GM12878 (cell line): ENCODE measurements around the gene TDRD12. TPM values are rescaled to one million over a fixed set of nuclear protein-coding genes. Genes with fewer than 3 reads are reported as not detected.

Experiments
- ATAC-seq: fragments of 200-7000 bp; cut with Tn5 transposase; 3 replicates; pipeline ENCODE4 v1.9.1; 2020; ENCODE audit warnings: mild to moderate bottlenecking, moderate library complexity
- BruUV-seq: library from RNA; stranded (reverse); fragments of 400-500 nt; replicated peaks from 2 replicates; lab custom pipeline; 2021; lab: Mats Ljungman, UMichigan
- CTCF ChIA-PET: fragments of 300-600 bp; sonication (Branson Sonifier 250); formaldehyde crosslinking; extraction: SDS; loops from one replicate; lab custom pipeline; 2021; ENCODE audit warnings: inconsistent platforms; lab: Yijun Ruan, JAX
- POLR2A ChIA-PET: fragments of 350-600 bp; formaldehyde crosslinking; extraction: SDS; loops from one replicate; lab custom pipeline; 2021; ENCODE audit warnings: inconsistent platforms; lab: Charles Lee
- RAD21 ChIA-PET: fragments of 300-600 bp; sonication (Branson Sonifier 250); formaldehyde crosslinking; loops from one replicate; lab custom pipeline; 2023; ENCODE audit warnings: antibody characterized with exemption; ENCODE audit not compliant: unreplicated experiment; lab: Charles Lee
- SMC1A ChIA-PET: fragments of 300-600 bp; sonication (Branson Sonifier 250); formaldehyde crosslinking; loops from one replicate; lab custom pipeline; 2023; ENCODE audit not compliant: unreplicated experiment, uncharacterized antibody; lab: Charles Lee
- DNase-seq: peaks from one replicate; pipeline ENCODE4 v3.0.0-alpha.2; 2011; ENCODE audit warnings: low read depth, low spot score
- FAIRE-seq: peaks from 3 replicates; lab custom pipeline; 2011; peaks lifted over from hg19 to GRCh38; lab: Jason Lieb, UNC
- H2AFZ ChIP-seq: 2 replicates; pipeline ENCODE4 v1.6.0; 2011; ENCODE audit warnings: low read depth, low read length, control low read depth; ENCODE audit not compliant: control insufficient read depth
- H3K27ac ChIP-seq: 2 replicates; pipeline ENCODE4 v1.5.1; 2011; ENCODE audit warnings: control low read depth; ENCODE audit not compliant: control insufficient read depth, insufficient read depth
- H3K27me3 ChIP-seq, 2 experiments: replicated peaks in 1 of 2; 2 replicates each; pipeline versions ENCODE4 v1.6.0 to v1.6.1; 2011; ENCODE audit warnings: low read length in 1 of 2; ENCODE audit not compliant: control insufficient read depth in 2 of 2, insufficient read depth in 2 of 2
- H3K36me3 ChIP-seq, 2 experiments: 2 replicates each; pipeline ENCODE4 v1.5.1; 2011; ENCODE audit warnings: low read length in 1 of 2; ENCODE audit not compliant: control insufficient read depth in 2 of 2, insufficient read depth in 2 of 2
- H3K4me1 ChIP-seq: 2 replicates; pipeline ENCODE4 v1.6.1; 2011; ENCODE audit warnings: mild to moderate bottlenecking, low read length, moderate library complexity, mixed read lengths; ENCODE audit not compliant: control insufficient read depth, insufficient read depth
- H3K4me2 ChIP-seq: 2 replicates; pipeline ENCODE4 v1.6.0; 2011; ENCODE audit warnings: control low read depth; ENCODE audit not compliant: control insufficient read depth, insufficient read depth
- H3K4me3 ChIP-seq: fragments of 200-600 bp; sonication (generic); 2 replicates; pipeline ENCODE4 v1.5.1; 2016
- H3K79me2 ChIP-seq: 2 replicates; pipeline ENCODE4 v1.6.0; 2011; ENCODE audit warnings: low read length; ENCODE audit not compliant: control insufficient read depth, insufficient read depth
- H3K9ac ChIP-seq: 2 replicates; pipeline ENCODE4 v1.8.0; 2011; ENCODE audit warnings: low read length, control low read depth, mixed read lengths; ENCODE audit not compliant: control insufficient read depth, insufficient read depth
- H3K9me3 ChIP-seq: replicated peaks from 3 replicates; pipeline ENCODE4 v1.5.1; 2011; ENCODE audit warnings: mild to moderate bottlenecking, low read length; ENCODE audit not compliant: control insufficient read depth, insufficient read depth
- H4K20me1 ChIP-seq: 2 replicates; pipeline ENCODE4 v1.6.0; 2011; ENCODE audit not compliant: control insufficient read depth, insufficient read depth
- BACH1 ChIP-seq: fragments of 450-650 bp; IDR thresholded peaks from 2 replicates; pipeline ENCODE4 v1.6.1; 2017; ENCODE audit warnings: mild to moderate bottlenecking, borderline replicate concordance
- CEBPB ChIP-seq, 2 experiments: fragments of 150-350 bp in 1 of 2; IDR thresholded peaks; 2 replicates each; pipeline ENCODE4 v1.6.1; 2012 to 2014; ENCODE audit warnings: low read depth in 2 of 2, low read length in 2 of 2, borderline replicate concordance in 1 of 2, inconsistent platforms in 1 of 2
- CHD2 ChIP-seq: IDR thresholded peaks from 2 replicates; pipeline ENCODE4 v1.6.1; 2011; ENCODE audit warnings: low read depth, low read length, improper control_type of control experiment, borderline replicate concordance
- GABPA ChIP-seq: IDR thresholded peaks from 2 replicates; pipeline ENCODE4 v1.6.1; 2014; ENCODE audit warnings: antibody characterized with exemption, low read depth, mild to moderate bottlenecking, inconsistent platforms
- MTA3 ChIP-seq: IDR thresholded peaks from 2 replicates; pipeline ENCODE4 v1.6.1; 2012; ENCODE audit warnings: low read length, inconsistent platforms, borderline replicate concordance
- MYB ChIP-seq: fragments of 150-350 bp; IDR thresholded peaks from 2 replicates; pipeline ENCODE4 v1.6.1; 2014; ENCODE audit warnings: mild to moderate bottlenecking, low read depth, low read length, borderline replicate concordance
- ZNF687 ChIP-seq: fragments of 450-650 bp; IDR thresholded peaks from 2 replicates; pipeline ENCODE4 v1.6.1; 2017; ENCODE audit warnings: mild to moderate bottlenecking, moderate library complexity
- WGBS: methylation state at CpG from one replicate; pipeline ENCODE4 v1.1.6; 2016; ENCODE audit warnings: low lambda C conversion rate; ENCODE audit not compliant: insufficient replicate concordance, insufficient coverage; ENCODE audit errors: missing lambda C conversion rate; 5-methylcytosine and 5-hydroxymethylcytosine counted together
- in situ Hi-C: fragments of 300-500 bp; cut with MboI; formaldehyde crosslinking; loops from 9 replicates; pipeline ENCODE4 v1.14.3; 2018; ENCODE audit warnings: mixed read lengths
- intact Hi-C: fragments of 100-400 bp; cut with micrococcal nuclease; formaldehyde crosslinking; loops from one replicate; pipeline ENCODE4 v1.14.2; 2022; ENCODE audit not compliant: unreplicated experiment
- polyA plus RNA-seq, 11 experiments: library from polyadenylated mRNA; depleted of rRNA in 4 of 11; unstranded in 6 of 11; stranded (reverse) in 5 of 11; fragments of >200 nt; fragmentation: Nextera tagmentation in 4 of 11; fragmentation: Illumina TruSeq in 1 of 11; extraction: Ambion mirVana in 4 of 11; extraction: Trizol in 1 of 11; gene quantifications; 1 replicate in 1 of 11; 2 replicates in 10 of 11; pipeline versions ENCODE4 v1.2.1 to v1.2.3, GENCODE V29; 2011 to 2016; ENCODE audit warnings: inconsistent platforms in 2 of 11, missing spikeins in 2 of 11, low read depth in 1 of 11
- total RNA-seq, 4 experiments: library from RNA; depleted of rRNA in 3 of 4; stranded (reverse); fragments of >200 nt in 3 of 4; fragmentation: Illumina TruSeq in 1 of 4; extraction: Trizol in 1 of 4; gene quantifications; 2 replicates each; pipeline versions ENCODE4 v1.2.1 to v1.2.3, GENCODE V29; 2013 to 2021
- TF ChIP-seq, protein P1 (sequence below): IDR thresholded peaks from 2 replicates; pipeline ENCODE4 v1.6.1; 2011; ENCODE audit warnings: low read depth, low read length, improper control_type of control experiment, borderline replicate concordance
- TF ChIP-seq, protein P2 (sequence below): fragments of 450-650 bp; conservative IDR thresholded peaks from 2 replicates; pipeline ENCODE4 v1.6.1; 2017; ENCODE audit warnings: mild to moderate bottlenecking, moderate library complexity

The TDRD12 gene
- total and polyA plus RNA-seq, 10 of the 15 experiments (the other 5 are each of a cell fraction or from before 2014, with no cell fraction given): 0.08 to 0.15 TPM; not detected in 8

DNA sequence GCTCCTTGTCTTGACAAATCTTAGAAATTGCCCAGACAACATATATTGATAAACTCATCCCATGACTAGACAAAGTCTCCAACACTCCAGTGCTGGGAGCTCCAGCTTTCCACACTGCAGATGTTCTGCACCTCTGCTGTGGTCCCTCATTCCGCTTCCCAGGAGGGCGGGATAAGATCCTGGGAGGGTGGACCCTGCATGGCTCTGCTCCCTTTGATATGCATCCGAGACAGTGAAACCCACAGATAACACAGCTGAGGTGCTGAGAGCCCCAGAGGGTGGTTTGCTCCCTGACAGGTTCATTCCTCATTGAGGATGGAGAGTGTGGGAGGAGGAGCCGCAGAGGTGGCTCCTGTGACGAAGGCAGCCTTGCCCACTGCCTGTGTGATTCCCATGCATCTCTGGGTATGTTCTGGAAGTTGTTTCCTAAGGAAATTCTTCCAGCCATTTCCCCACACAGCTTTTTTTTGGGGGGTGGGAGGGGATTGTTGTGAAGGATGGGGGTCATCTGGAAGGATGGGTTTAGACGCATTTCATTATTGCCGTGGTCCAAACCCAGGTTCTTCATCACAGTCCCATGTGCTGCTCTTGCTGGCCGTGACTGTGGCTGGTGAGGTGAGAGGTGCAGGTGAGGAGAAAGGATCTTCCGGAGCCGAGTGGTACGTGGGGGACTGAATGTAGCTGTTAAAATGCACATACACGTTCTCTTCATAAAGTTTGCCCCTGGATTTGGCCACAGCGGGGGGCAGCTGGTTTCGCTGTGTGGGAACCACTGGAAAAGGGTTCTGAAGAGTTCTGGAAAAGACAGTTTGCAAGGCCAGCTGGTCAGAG, 103.6 kb downstream of the TDRD12 start:
- Histone ChIP-seq H3K27ac (no peak overlapping the region), H3K4me2 (no peak overlapping the region), H3K27me3 (peaks cover 0 to 3% of the 10 kb centered on the region in 2 experiments; a peak in 2 of 4 replicates), H2AFZ (no peak overlapping the region), H3K36me3 (no peaks in the 10 kb centered on the region), H4K20me1 (no peaks in the 10 kb centered on the region), H3K4me3 (no peak overlapping the region), H3K79me2 (no peaks in the 10 kb centered on the region), H3K4me1 (peaks cover 6% of the 10 kb centered on the region; the same call in 1 of the 2 replicates), H3K9me3 (no peaks in the 10 kb centered on the region), H3K9ac (no peak overlapping the region)
- ChIA-PET SMC1A (no interaction called here), POLR2A (no interaction called here), CTCF (no interaction called here), RAD21 (no interaction called here)
- BruUV-seq: no TSS peak
- intact Hi-C loops (no loop called here), in situ Hi-C loops (no loop called here)
- DNase-seq (no peak), FAIRE-seq (no peak), ATAC-seq (no peak)
- TF ChIP-seq CEBPB (IDR thresholded peaks at IDR 0.05; ENCODE audit: borderline replicate concordance in 1 of 2, low read depth in 2 of 2, low read length in 2 of 2): no peak
- TF ChIP-seq, protein P1, sequence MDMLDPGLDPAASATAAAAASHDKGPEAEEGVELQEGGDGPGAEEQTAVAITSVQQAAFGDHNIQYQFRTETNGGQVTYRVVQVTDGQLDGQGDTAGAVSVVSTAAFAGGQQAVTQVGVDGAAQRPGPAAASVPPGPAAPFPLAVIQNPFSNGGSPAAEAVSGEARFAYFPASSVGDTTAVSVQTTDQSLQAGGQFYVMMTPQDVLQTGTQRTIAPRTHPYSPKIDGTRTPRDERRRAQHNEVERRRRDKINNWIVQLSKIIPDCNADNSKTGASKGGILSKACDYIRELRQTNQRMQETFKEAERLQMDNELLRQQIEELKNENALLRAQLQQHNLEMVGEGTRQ: no peak
- WGBS: 47% methylated on average over 14 of the region's 14 CpGs

DNA sequence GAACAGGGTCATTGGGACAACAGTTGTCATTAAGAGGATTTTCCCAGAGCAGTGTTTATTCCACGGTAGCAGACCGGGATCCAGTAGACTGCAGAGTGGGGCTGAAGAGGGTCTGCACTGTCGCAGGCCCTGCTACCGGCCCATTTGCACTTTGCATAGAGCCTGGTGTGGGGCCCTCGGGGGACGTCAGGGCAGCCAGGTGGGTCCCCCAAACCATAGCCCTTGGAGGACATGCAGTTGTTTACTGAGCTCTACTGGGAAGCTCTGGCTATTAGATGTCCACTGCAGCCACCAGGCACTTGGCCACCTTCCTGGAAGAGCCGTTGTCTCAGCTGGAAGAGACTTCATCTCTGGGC, 104.2 kb downstream of the TDRD12 start:
- Histone ChIP-seq H3K9me3 (no peaks in the 10 kb centered on the region), H3K36me3 (no peaks in the 10 kb centered on the region), H3K4me2 (no peak overlapping the region), H4K20me1 (no peaks in the 10 kb centered on the region), H2AFZ (no peak overlapping the region), H3K27me3 (peaks cover 0 to 3% of the 10 kb centered on the region in 2 experiments; a peak in 2 of 4 replicates), H3K27ac (no peak overlapping the region), H3K4me3 (no peak overlapping the region), H3K79me2 (no peaks in the 10 kb centered on the region), H3K9ac (no peak overlapping the region), H3K4me1 (peaks cover 6% of the 10 kb centered on the region; the same call in 1 of the 2 replicates)
- no TSS peak for BruUV-seq
- intact Hi-C loops (no loop called here), in situ Hi-C loops (no loop called here)
- WGBS: 39% methylated on average over 7 of the region's 7 CpGs
- FAIRE-seq (no peak), ATAC-seq (no peak), DNase-seq (no peak)
- ChIA-PET POLR2A (no interaction called here), RAD21 (no interaction called here), CTCF (interaction anchor here (0.6 kb wide), 1 partner anchor 59 kb away, joined by 3 read pairs; no protein-coding TSS in a partner anchor), SMC1A (no interaction called here)
- TF ChIP-seq MTA3 (no peak), CHD2 (no peak), ZNF687 (no peak), GABPA (no peak), MYB (no peak), BACH1 (no peak)
- TF ChIP-seq, protein P2, sequence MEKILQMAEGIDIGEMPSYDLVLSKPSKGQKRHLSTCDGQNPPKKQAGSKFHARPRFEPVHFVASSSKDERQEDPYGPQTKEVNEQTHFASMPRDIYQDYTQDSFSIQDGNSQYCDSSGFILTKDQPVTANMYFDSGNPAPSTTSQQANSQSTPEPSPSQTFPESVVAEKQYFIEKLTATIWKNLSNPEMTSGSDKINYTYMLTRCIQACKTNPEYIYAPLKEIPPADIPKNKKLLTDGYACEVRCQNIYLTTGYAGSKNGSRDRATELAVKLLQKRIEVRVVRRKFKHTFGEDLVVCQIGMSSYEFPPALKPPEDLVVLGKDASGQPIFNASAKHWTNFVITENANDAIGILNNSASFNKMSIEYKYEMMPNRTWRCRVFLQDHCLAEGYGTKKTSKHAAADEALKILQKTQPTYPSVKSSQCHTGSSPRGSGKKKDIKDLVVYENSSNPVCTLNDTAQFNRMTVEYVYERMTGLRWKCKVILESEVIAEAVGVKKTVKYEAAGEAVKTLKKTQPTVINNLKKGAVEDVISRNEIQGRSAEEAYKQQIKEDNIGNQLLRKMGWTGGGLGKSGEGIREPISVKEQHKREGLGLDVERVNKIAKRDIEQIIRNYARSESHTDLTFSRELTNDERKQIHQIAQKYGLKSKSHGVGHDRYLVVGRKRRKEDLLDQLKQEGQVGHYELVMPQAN: no peak
